HG03457 (cell line): Measurements from ENCODE around the gene ZCWPW1.

Experiments used
- ATAC-seq: cut with Tn5 transposase; IDR thresholded peaks from one replicate; pipeline ENCODE4 v1.9.1; 2021; ENCODE audit warnings: moderate number of reproducible peaks; ENCODE audit not compliant: unreplicated experiment

The ZCWPW1 gene, protein sequence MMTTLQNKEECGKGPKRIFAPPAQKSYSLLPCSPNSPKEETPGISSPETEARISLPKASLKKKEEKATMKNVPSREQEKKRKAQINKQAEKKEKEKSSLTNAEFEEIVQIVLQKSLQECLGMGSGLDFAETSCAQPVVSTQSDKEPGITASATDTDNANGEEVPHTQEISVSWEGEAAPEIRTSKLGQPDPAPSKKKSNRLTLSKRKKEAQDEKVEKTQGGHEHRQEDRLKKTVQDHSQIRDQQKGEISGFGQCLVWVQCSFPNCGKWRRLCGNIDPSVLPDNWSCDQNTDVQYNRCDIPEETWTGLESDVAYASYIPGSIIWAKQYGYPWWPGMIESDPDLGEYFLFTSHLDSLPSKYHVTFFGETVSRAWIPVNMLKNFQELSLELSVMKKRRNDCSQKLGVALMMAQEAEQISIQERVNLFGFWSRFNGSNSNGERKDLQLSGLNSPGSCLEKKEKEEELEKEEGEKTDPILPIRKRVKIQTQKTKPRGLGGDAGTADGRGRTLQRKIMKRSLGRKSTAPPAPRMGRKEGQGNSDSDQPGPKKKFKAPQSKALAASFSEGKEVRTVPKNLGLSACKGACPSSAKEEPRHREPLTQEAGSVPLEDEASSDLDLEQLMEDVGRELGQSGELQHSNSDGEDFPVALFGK

DNA sequence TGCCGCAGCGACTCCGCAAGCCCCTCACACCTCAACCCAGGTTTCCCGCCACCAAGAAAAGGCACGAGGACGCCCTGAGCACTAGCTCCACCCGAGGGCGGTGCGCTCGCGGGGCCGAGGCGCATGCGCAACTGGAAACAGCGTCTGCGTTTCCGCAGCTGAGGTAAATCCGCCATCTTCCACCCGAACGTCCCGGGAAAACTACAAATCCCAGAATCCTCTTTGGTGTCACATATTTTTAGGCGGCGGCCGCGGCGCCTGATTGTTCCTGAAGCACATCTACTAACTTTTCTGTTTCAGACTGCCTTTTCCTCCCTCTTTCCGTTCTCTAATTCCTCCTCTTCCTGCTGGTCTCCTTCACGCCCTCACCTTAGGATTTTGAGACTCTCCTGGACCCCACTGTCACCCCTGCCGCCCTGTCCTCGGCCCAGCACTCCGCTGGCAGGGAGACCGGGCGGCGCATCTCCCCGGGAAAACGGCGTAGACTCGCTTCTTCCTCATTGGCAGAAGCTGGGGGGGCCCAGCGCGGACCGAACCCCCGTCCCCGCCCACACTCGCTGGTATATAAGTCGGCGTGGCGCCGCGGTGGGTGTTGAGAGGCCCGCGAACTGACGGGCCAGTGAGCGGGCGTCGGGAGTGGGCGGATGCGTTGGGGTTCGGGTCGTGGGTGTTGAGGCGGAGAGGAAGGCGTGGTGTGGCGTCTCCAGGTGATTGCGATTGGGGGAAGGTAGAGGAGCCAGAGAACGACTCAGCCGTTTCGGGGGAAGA, at the start of gene ZCWPW1:
Gene ZCWPW1 (minus strand): TSS at position 505 of the 768 bp plus-strand sequence. CDS start 8,054 bp downstream, outside the sequence.
- ATAC-seq: peak; percentile 32

DNA sequence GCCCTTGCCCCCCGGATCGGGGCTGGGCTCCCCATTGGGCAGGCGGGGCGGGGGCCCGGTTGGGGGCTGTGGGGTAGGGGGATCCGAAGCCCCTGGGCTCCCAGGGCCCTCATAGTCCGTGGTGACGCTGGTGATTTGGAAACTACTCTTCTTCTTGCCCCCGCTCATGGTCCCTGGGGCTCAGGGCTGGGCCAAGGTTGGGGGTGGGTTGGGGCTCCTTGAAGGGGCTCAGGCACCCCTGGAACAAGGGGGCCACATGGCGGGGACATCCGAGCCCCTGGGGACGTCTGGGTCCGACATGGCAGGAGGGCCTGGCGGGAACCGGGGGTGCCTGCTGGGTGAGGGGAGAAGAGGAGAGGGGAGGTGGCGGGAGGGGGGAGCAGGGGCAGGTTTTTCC, 49.4 kb upstream of the ZCWPW1 start:
- ATAC-seq: no peak

DNA sequence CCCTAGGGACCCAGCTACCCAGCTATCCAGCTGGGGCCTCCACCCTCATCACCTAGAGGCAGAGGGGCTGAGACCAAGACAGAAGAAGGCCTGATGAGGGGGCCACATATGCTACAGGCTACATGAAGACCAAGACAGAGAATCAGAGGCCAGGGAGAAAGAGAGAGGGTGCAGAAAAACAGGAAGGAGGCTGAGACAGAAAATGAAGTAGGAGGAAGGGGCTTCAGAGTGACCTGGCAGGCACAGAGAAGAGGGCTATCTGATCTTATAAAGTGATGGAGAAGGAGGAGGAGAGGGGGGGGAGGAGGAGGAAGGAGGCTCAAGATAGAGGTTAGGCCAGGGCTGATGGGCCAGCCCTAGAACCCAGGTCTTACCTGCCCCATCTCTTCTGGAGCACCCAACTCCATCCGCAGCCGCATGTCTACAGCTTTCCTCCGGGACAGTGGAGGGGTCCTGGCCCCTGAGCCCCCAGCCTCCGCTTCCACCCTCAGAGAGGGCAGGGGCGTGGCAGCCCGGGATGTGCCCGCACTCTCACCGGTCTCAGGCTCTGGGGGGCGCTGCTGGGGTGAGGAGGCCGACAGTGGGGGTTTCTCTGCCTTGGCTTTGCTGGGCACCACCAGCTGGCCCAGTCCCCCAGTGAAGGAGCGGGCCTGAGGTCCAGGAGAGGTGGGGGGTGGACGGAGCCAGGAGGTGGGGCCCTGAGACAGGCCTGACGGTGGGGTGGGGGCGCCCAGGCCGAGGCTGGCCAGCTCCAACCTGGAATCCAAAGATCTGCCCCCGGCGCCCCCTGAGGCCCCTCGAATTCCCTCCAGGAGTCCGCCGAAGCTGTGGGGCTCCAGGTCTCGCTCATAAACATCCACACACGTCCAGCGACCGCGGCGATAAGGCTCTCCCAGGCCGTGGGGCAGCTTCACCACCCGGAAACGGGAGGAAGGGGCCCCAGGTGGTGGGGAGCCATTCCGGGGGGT, 48.7 kb upstream of the ZCWPW1 start:
- no peak for ATAC-seq

DNA sequence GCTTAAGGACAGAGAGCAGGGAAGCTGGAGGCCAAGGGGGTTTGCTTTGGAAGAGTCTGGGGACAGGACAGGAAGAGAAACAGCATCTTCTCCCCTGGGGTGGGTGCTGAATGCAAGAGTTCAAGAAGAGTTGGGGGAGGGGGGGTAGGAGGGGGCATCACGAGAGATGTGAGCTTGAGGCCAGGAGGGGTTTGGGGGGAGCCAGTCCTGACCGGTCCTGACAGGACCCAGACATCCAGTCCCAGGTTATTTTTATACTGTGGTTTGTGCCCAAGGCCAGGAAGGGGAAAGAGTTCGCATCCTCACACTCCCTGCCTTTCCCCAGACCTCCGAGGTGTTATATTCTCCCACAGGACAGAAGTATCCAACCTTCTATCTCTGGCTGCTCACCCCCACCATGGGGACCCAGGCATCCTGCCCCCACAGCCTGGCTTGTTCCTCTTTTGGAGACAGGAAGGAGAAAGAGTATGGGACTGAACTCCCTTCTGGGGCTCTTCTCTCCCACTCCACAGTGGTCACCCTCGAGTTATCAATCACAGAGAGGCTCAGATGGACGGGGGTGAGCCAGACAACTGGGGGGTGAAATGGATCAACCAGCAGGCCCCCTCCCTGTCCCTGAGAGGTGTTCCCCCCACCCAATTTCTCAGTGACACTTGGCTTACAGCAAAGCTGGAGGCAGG, 47.7 kb upstream of the ZCWPW1 start:
- ATAC-seq: no peak

DNA sequence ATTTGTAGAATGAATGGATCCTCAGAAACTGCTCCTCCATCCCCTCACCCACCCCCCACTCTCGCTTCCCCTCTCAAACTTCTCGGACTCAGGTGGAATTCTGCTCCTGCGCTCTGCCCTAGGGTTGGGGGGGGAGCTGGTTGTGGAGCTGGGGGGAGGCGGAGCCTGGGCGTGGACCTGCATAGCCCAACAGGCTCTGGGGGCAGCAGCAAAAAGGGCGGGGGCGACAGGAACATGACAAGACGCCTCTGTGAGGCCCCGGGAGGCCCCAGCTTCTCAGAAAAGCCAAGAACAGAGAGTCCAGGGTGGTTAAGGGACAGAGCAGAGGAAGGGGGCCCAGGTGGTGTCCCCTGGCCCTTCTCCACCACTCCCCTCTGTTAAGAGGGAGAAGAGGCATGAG, 47.0 kb upstream of the ZCWPW1 start:
- no peak for ATAC-seq

DNA sequence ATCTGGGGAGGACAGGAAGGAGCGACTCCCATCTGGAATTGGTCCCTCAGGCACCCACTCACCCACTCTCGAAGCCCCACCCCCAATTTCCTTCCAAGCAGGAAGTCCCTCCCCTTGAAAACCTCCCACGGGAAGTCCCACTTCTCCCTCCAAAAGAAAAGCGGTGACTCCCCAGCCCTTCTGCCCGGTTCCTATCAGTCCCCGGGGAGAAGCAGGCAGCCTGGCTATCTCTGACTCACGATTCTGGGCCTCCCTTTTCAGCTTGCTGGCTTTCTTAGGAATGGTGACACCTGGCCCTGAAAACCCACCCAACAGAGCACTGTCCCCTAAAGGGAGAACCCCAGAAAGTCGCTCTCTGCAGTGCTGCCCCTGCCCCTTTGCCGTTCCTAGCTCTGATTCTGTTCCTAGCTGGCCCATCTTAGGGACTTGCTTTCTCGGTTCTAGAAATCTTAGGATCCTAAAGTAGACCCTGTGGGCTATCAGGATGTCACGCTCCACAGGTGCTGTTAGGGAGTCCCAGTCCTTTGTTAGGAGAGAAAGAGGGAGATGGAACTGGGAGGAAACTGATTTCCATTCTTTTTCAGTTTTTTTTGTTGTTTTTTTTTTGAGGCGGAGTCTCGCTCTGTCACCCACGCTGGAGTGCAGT, 44.5 kb upstream of the ZCWPW1 start:
- no peak for ATAC-seq

DNA sequence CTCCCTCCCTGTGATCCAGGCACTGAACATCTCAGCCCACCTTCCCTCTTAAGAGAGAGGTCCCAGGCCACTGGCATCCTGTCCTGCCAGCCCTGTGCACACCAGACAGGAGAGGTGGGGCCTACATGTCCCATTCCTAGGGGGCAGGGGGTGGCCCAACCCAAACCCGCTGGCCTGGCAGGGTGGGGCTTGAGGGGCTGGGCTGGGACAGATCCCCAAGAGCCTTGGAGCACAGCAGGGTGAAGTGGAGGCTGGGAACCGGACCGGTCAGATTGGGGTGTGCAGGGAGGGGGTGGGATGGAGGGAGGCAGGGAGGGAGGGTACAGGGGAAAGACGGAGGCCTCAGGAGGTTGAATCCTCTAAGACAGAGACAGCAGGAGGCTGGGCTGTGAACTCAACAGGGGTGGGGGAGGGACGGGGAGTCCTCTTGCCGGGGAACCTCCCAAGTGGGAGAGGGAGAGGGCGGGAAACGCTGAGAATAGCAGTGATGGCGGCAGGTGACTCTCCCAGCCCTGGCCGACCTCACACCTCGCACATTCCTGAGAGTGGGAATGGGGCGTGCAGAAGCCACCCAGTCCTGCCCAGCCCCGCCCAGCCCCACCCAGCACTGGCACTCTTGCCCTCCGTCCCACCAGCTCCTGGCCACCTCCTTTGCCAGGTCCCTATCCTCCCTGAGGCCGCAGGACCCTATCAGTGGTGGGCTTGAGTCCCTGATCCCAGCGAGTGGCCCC, 43.8 kb upstream of the ZCWPW1 start:
- no peak for ATAC-seq

DNA sequence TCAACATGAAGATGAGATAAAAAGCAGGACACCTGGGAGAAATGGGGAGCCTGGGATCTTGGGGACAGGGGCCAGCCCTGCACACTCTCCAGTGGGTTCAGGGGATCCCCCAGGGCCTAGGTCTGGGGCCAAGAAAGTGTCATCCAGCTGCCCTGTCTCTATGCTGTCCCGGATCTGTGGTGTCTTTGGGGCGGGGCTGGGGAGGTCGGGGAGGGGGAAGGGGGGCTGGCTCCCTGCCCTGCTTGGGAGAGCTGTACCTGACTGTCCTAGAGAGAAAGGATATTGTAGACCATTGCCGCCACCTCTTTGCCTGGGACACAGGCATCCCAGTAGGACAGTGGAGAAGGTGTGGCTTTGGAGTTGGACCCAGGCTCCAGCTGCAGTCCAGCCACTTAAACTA, 42.5 kb upstream of the ZCWPW1 start:
- no peak for ATAC-seq

DNA sequence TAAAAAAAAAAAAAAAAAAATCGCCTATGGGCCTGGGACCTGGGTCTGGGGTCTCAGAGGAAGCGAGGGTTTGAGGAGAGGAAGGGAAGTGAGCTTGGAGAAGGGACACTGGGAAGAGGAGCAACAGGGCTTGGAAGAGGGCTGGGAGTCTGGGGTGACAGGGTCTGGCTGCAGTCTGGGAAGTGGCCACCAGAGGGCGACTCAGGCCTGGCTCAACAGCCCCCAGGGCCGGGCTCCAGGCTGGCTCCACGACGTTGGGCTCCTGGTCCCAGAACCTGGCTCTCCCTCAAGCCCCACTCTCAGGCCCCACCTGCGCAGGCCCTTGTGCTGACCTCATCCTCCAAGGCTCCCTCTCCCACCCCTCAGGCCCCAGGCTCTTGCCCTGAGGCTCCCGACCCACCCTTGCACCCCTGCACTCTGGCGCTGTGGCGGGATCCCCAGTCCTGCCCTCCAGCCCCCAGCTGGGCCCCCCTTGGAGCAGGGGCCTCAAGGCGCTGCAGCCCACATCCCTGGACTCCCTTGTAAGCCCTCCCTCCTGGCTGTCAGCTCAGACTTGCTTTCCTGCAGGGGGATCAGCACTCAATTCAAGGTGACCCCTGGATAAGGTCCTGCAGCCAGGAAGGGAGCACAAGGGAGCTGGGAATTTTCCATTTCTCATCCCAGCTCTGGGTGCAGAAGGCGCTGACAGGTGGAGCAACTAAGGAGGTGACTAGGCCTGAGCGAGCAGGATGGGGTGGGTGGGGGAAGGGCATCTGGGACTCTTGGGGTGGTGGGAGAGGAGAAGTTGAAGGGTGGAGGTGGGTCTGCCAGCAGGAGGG, 40.9 kb upstream of the ZCWPW1 start:
- ATAC-seq: no peak

DNA sequence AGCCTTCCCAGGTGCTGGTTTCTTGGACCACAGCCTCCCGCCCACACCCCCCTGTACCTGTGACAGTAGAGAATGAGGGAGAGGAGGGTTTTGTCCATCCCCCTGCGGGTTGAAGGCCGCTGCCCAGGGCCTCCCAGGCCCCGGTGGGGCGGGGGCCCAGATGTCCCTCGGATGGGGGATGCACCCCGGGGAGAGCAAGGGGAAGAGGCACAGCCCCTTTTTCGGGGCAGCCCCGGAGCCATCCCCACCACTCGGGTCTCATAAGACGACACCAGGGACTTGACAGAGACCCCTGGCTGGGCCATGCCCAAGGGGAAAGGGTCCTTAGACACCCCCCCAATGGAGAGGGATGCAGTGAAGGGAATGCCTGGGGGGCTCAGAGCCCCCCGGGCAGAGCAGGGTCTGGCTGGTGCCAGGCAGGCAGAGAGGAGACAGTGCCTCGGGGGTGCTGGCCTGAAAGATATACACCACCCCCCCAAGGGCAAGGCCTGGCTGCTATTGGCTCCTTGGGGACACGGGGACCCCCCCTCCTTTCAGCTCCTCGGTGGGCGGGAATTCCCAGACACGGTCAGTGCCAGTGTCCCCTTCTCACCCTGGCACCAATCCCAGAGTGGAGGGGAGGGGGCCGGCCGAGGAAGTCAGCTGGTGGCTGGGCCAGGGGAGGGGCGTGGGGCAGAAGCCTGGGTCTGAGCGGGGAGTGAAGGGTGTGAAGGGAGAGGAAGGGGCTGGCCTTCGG, 39.3 kb upstream of the ZCWPW1 start:
- no peak for ATAC-seq

DNA sequence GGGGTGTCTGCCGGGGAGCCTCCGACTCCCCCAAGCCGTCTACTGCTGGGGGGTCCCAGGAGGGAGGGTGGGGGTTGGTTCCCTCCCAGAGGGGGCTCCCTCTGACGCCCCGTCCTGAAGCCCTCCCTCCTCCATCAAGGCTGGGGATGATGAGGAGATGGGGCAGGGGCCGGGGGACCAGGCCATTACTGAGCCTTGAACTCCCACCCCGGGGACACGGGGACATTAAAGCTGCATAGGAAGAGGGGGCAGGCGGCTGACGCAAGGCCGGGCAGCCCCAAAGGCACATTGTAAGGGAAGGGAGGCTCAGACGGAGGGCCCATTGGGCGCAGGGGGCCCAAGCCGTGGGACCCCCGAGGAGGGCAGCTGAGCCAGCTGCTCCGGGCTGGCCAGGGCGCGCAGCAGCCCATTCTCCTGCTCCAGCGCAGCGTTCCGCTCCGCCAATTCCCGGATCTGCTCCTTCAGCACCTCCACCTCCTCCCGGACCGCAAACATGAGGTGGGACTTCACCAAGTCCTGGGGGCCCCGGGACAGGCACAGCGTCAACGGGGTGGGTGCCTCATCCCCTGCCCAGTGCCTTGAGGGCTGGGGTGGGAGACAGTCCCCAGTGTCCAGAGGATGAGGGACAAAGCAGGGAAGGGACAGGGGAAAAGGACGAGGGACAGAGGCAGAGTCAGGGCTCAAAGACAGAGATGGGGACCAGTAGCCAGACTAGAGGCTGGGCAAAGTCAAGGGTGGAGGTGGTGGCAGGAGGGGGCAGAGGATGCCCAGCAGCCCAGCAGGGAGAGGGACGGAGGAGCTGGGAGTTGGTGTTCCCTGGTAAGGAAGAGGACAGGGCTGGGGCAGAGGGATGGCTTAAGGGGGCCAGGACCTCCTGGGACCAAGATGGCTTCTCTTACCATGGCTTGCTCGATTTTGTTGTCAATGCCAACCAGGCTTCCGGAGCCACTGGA, 38.4 kb upstream of the ZCWPW1 start:
- no peak for ATAC-seq

DNA sequence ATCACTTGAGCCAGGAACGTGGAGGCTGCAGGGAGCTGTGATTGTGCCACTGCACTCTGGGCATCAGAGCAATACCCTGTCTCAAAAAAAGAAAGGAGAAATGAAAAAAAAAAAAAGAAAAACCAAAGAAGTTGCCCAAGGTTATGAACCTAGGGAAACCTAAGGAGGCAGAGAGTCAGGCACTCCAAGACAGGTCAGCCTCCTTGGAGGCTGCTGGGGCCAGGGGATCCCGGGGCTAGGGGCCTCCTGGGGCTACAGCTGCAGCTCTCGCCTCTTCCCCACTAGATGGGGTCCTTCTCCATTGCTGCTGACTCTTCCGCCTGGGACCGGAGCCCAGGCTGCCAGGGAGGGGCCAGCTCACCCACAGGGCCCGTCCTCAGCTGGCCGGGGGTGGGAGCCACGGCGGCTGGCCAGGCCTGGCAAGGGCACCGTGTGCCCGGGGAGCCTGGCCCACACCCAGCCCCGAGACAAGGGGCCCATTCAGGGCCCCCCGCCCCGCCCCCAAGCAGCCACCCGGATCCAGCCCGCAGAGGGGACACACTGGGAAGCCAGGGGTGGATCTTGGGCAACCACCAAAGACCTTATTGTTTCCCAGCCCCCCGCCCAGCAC, 37.3 kb upstream of the ZCWPW1 start:
- ATAC-seq: no peak

DNA sequence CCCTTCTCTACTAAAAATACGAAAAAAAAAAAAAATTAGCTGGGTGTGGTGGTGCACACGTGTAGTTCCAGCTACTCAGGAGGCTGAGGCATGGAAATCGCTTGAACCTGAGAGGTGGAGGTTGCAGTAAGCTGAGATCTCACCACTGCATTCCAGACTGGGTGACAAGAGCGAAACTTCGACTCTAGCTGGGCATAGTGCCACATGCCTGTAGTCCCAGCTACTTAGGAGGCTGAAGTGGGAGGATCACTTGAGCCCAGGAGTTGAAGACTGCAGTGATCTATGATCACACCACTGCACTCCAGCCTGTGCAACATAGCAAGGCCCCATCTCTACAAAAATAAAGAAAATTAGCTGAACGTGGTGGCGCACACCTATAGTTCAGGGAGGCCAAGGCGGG, 36.8 kb upstream of the ZCWPW1 start:
- no peak for ATAC-seq

DNA sequence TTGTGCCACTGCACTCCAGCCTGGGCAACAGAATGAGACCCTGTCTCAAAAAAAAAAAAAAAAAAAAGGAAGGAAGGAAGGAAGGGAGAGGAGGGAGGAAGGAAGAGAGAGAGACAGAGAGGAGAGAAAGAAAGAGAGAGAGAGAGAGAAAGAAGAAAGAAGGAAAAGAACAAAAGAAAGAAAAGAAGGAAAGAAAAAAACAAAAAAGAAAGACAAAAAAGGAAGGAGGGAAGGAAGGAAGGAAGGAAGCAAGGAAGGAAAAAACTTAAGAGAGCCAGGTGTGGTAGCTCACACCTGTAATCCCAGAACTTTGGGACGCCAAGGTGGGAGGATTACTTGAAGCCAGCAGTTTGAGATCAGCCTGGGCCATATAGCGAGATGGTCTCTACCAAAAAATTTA, 36.3 kb upstream of the ZCWPW1 start:
- no peak for ATAC-seq

DNA sequence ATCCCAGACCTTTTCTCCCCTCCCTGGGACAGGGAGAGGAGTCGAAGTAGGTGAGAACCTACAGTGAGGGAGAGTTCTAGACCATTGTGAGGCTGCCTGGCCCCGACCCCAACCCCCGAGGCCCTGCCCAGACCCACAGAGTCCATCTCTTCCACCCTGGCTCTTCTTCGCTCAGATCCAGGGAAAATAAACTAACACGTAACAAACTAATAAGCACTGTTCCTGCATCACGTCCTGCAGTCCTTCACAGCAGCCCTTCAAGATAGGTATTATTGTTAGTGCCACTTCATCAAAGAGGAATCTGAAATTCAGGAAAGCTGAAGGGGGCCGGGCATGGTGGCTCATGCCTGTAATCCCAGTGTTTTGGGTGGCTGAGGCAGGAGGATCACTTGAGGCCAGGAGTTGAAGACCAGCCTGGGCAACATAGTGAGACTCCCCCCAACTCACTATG, 35.7 kb upstream of the ZCWPW1 start, which contains the start of gene SPACDR:
Gene SPACDR (minus strand): TSS at position 51 of the 451 bp plus-strand sequence. CDS start 235 bp downstream, outside the sequence.
- no peak for ATAC-seq

DNA sequence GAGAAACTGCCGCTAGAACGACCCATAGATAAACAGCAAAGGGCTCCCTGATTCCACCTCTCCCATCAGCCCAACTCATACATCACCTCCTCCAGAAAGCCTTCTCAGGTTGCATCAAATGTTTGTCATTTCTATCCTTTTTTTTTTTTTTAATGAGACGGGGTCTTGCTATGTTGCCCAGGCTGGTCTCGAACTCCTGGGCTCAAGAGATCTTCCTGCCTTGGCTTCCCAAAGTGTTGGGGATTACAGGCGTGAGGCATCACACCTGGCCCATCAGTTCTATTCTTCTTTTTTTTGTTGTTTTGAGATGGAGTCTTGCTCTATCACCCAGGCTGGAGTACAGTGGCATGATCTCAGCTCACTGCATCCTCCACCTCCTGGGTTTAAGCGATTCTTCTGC, 28.5 kb upstream of the ZCWPW1 start:
- no peak for ATAC-seq
